Measurements from ENCODE around the gene MMD. TPM values are rescaled to one million over a fixed set of nuclear protein-coding genes. Genes with fewer than 3 reads are reported as not detected.

Gene MMD
- total and polyA plus RNA-seq, 2 donors from 2014 or later = 6.4 to 9.9 TPM

GRCh38 chr17:55366020-55366481, 55.6 kb downstream of the MMD start:
- TF ChIP-seq, protein P1, sequence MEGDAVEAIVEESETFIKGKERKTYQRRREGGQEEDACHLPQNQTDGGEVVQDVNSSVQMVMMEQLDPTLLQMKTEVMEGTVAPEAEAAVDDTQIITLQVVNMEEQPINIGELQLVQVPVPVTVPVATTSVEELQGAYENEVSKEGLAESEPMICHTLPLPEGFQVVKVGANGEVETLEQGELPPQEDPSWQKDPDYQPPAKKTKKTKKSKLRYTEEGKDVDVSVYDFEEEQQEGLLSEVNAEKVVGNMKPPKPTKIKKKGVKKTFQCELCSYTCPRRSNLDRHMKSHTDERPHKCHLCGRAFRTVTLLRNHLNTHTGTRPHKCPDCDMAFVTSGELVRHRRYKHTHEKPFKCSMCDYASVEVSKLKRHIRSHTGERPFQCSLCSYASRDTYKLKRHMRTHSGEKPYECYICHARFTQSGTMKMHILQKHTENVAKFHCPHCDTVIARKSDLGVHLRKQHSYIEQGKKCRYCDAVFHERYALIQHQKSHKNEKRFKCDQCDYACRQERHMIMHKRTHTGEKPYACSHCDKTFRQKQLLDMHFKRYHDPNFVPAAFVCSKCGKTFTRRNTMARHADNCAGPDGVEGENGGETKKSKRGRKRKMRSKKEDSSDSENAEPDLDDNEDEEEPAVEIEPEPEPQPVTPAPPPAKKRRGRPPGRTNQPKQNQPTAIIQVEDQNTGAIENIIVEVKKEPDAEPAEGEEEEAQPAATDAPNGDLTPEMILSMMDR (IDR thresholded peaks at IDR 0.05; ENCODE audit: borderline replicate concordance, extremely low read depth, insufficient read depth) = no peak
- DNase-seq (no peak), FAIRE-seq (no peak)
- no peaks in the 10 kb centered on the region for H3K27me3 ChIP-seq (ENCODE audit: control insufficient read depth, insufficient read depth, low read length)
- H3K4me1 ChIP-seq (ENCODE audit: control insufficient read depth in 2 of 3, insufficient read depth in 2 of 3, low read depth in 1 of 3, low read length in 3 of 3) = no peaks in the 10 kb centered on the region
- H3K4me3 ChIP-seq (ENCODE audit: low read length in 3 of 3) = no peak overlapping the region
- H3K9ac ChIP-seq (ENCODE audit: low read length in 3 of 3) = no peak overlapping the region
- H3K27ac ChIP-seq (ENCODE audit: low read depth in 2 of 2, low read length in 2 of 2) = no peak overlapping the region
- H3K9me3 ChIP-seq (ENCODE audit: control insufficient read depth in 2 of 3, insufficient read depth in 1 of 3, low read length in 3 of 3) = peaks cover 0 to 4% (median 4%) of the 10 kb centered on the region in 3 donors
- intact Hi-C loops (cut with DNase I) = no loop called here
- no peaks in the 10 kb centered on the region for H3K36me3 ChIP-seq (ENCODE audit: control insufficient read depth in 2 of 3, insufficient read depth in 3 of 3, low read length in 3 of 3)

GRCh38 chr17:55363033-55363432, 58.6 kb downstream of the MMD start:
- Histone ChIP-seq H3K9me3 (ENCODE audit: control insufficient read depth in 2 of 3, insufficient read depth in 1 of 3, low read length in 3 of 3) (peaks cover 0 to 7% (median 4%) of the 10 kb centered on the region in 3 donors), H3K27me3 (ENCODE audit: control insufficient read depth, insufficient read depth, low read length) (no peaks in the 10 kb centered on the region), H3K36me3 (ENCODE audit: control insufficient read depth in 2 of 3, insufficient read depth in 3 of 3, low read length in 3 of 3) (no peaks in the 10 kb centered on the region), H3K9ac (ENCODE audit: low read length in 3 of 3) (no peak overlapping the region), H3K4me1 (ENCODE audit: control insufficient read depth in 2 of 3, insufficient read depth in 2 of 3, low read depth in 1 of 3, low read length in 3 of 3) (no peaks in the 10 kb centered on the region), H3K4me3 (ENCODE audit: low read length in 3 of 3) (no peak overlapping the region), H3K27ac (ENCODE audit: low read depth in 2 of 2, low read length in 2 of 2) (no peak overlapping the region)
- intact Hi-C loops (cut with DNase I) = no loop called here
- FAIRE-seq (no peak), DNase-seq (no peak)
- TF ChIP-seq, protein P1 (IDR thresholded peaks at IDR 0.05; ENCODE audit: borderline replicate concordance, extremely low read depth, insufficient read depth) = no peak

- intact Hi-C loops (cut with DNase I) = no loop called here
- Histone ChIP-seq H3K4me1 (ENCODE audit: control insufficient read depth in 2 of 3, insufficient read depth in 2 of 3, low read depth in 1 of 3, low read length in 3 of 3) (no peaks in the 10 kb centered on the region), H3K9me3 (ENCODE audit: control insufficient read depth in 2 of 3, insufficient read depth in 1 of 3, low read length in 3 of 3) (peaks cover 0 to 7% (median 4%) of the 10 kb centered on the region in 3 donors), H3K36me3 (ENCODE audit: control insufficient read depth in 2 of 3, insufficient read depth in 3 of 3, low read length in 3 of 3) (no peaks in the 10 kb centered on the region), H3K27ac (ENCODE audit: low read depth in 2 of 2, low read length in 2 of 2) (no peak overlapping the region), H3K4me3 (ENCODE audit: low read length in 3 of 3) (no peak overlapping the region), H3K9ac (ENCODE audit: low read length in 3 of 3) (no peak overlapping the region), H3K27me3 (ENCODE audit: control insufficient read depth, insufficient read depth, low read length) (no peaks in the 10 kb centered on the region)
- no peak for DNase-seq
- no peak for FAIRE-seq
- TF ChIP-seq, protein P1 (IDR thresholded peaks at IDR 0.05; ENCODE audit: borderline replicate concordance, extremely low read depth, insufficient read depth) = no peak
Observed at GRCh38 chr17:55360971-55361370, 60.7 kb downstream of the MMD start.

Measured in kidney (tissue), 14 donors.